Retinal pigment epithelial cell (primary cell): ENCODE results near the gene EPB41L4A.
A peak's percentile ranks its signal among the peaks of the same experiment; 100 is the strongest.
"Not testable (repeated sequence)": the region's sequence is repeated elsewhere in the genome, so short reads cannot be mapped to it uniquely, and the experiment has no call there.

Experiments
- DNase-seq: peaks from one replicate; pipeline ENCODE4 v3.0.0-alpha.2; 2010; ENCODE audit warnings: low read depth
- H3K4me3 ChIP-seq: 2 replicates; pipeline ENCODE4 v1.5.1; 2011; ENCODE audit warnings: mild to moderate bottlenecking, low read length, control low read depth, moderate library complexity
- CTCF ChIP-seq: conservative IDR thresholded peaks from 2 replicates; pipeline ENCODE4 v1.5.1; 2011; ENCODE audit warnings: low read depth, low read length, control low read depth, inconsistent platforms

EPB41L4A gene

GRCh38 chr5:112419164-112419985 lies at the start of gene EPB41L4A:
EPB41L4A (minus strand) TSS chr5:112419277; CDS start chr5:112419039, 238 bp downstream.
- no peak for TF ChIP-seq CTCF
- no peak for DNase-seq
- peak within 1 kb of the TSS; percentile 83 for H3K4me3 ChIP-seq

GRCh38 chr5:112467485-112467884 lies 48.4 kb upstream of the EPB41L4A start:
- DNase-seq = no peak
- no peak for TF ChIP-seq CTCF

GRCh38 chr5:112466261-112466660 lies 47.2 kb upstream of the EPB41L4A start:
- DNase-seq, H3K4me3 ChIP-seq: not testable (repeated sequence)

More at GRCh38 chr5:112467485-112467884, 48.4 kb upstream of the EPB41L4A start:
- no peak overlapping the region for H3K4me3 ChIP-seq

GRCh38 chr5:112447187-112447760 lies 28.2 kb upstream of the EPB41L4A start:
- H3K4me3 ChIP-seq, DNase-seq: not testable (repeated sequence)

- H3K4me3 ChIP-seq = no peak overlapping the region
- no peak for TF ChIP-seq CTCF
- DNase-seq = no peak
These were observed 26.7 kb upstream of the EPB41L4A start for GRCh38 chr5:112445626-112446350.

GRCh38 chr5:112443932-112444331 lies 24.9 kb upstream of the EPB41L4A start:
- DNase-seq, H3K4me3 ChIP-seq: not testable (repeated sequence)

GRCh38 chr5:112440031-112440430 lies 21.0 kb upstream of the EPB41L4A start:
- DNase-seq = no peak
- no peak overlapping the region for H3K4me3 ChIP-seq
- no peak for TF ChIP-seq CTCF

GRCh38 chr5:112436144-112436543 lies 17.1 kb upstream of the EPB41L4A start:
- H3K4me3 ChIP-seq = no peak overlapping the region
- no peak for TF ChIP-seq CTCF
- no peak for DNase-seq
